ENCODE results near the gene NFU1. TPM values are rescaled to one million over a fixed set of nuclear protein-coding genes. Genes with fewer than 3 reads are reported as not detected.
A peak's percentile ranks its signal among the peaks of the same experiment; 100 is the strongest.
"Not testable (repeated sequence)": the region's sequence is repeated elsewhere in the genome, so short reads cannot be mapped to it uniquely, and the experiment has no call there.

Gene NFU1
- total RNA-seq, 2 donors from 2014 or later: 63.0 to 64.8 TPM

DNA sequence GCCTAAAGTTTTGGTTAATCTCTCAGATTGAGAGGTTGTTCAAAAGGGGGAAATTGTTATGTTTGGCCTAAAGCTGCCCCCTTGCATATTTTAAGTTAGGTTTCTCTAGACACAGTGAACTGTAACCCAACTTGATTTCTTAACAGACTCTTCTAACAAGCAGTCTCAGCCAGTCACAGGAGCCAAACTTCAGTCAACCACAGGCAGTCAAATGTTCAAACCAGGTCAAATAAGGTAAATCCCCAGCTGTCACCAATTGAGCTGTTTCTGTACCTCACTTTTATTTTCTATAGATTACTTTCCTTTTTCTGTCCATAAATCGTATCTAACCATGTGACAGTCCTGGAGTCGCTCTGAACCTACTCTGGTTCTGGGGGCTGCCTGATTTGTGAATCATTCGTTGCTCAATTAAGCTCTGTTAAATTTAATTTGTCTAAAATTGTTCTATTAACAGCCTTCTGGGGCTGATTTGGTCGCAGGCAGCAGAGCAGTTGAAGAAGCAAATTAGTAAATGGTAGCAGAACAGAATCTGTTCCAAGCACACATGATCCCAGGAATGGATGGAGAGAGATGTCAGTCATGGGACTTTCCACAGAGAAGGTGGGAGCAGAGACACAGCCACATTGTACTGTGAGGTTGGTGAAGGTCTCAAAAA, 16.4 kb upstream of the NFU1 start:
- no peak for DNase-seq
- peak in 1 of 2 donors; percentile 67 for ATAC-seq
- intact Hi-C loops (cut with DNase I): no loop called here

DNA sequence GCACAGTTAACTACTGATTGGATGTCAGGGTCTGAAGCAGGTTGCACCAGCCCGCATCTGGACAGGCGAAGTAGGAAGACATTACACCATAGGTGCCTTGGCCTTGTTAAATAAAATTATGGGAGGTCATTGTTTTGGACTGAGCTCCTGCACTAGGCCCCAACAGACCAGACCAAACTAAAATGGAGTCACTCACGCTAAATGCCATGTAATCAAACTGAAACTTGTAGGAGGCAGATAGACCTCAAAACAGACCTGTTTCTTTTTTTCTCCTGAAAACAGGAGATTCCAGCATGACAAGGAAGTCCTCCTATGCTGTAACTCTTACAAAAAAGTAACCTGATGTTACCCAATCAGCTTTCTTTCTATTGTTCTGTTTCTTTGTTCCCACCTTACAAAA, 15.5 kb upstream of the NFU1 start:
- no peak for DNase-seq
- intact Hi-C loops (cut with DNase I): no loop called here
- ATAC-seq: no peak

DNA sequence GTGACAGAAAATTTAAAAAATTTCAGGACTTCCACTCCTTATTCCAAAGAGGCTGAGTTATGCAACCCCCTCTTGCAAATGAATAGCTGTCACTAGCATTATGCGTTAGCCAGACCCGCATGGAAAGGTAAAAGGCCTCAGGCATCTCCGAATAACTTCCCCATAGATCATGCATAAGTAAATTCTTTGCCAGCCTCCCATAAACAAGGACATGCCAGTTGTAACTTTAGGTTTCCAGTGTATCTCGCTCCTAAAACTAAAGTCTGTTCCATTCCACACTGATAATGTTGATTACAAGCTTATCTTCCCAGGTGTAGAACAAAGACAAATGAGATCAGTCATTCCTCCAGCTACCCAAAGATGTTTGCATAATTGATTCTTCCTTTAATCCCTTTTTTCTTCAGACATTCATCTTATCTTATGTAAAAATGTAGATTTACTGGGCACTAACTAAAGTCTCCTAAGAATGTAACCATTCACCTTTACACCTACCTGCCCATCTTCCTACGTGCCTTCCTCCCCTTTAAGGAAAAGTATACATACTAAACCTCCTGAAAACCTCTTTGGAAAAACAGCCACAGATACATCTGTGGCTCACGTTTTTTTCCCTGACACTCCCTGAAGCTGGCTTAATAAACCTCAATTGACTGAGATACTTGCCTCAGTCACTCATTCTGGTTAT, 13.6 kb upstream of the NFU1 start:
- DNase-seq (no peak), ATAC-seq (no peak)
- intact Hi-C loops (cut with DNase I): no loop called here

GRCh38 chr2:69449906-69450305, 12.7 kb upstream of the NFU1 start:
- DNase-seq: no peak
- ATAC-seq: no peak
- intact Hi-C loops (cut with DNase I): no loop called here

GRCh38 chr2:69443673-69444072, 6.4 kb upstream of the NFU1 start:
- intact Hi-C loops (cut with DNase I); DNase-seq; ATAC-seq: not testable (repeated sequence)

DNA sequence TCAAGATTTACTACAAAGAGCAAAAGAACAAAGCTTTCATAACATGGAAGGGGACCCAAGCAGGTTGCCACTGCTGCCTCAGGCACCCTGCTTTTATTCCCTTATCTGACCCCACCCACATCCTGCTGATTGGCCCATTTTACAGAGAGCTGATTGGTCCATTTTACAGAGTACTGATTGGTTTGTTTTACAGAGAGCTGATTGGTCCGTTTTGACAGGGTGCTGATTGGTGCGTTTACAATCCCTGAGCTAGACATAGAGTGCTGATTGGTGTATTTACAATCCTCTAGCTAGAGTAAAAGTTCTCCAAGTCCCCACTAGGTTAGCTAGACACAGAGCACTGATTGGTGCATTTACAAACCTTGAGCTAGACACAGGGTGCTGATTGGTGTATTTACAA, 2.3 kb upstream of the NFU1 start:
- ATAC-seq; intact Hi-C loops (cut with DNase I); DNase-seq: not testable (repeated sequence)

DNA sequence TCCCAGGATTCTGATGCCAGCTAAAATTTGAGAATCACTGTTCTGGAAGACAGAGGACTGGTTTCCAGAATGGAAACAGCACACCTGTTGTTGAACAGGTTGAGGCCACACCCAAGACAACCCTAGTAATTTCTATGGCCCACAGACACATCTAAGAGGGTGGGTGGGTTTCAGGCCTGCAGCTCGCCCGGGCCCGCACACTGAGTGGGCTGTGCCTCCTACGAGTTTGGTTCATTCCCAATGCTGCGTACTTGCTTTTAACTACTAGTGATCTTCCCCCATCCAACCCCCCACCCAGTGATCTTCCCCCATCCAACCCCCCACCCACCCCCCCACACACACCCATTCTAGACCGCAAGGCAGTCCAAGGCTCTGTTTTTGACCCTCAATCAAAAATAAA, 1.3 kb upstream of the NFU1 start:
- ATAC-seq (no peak), DNase-seq (no peak)
- intact Hi-C loops (cut with DNase I): no loop called here

DNA sequence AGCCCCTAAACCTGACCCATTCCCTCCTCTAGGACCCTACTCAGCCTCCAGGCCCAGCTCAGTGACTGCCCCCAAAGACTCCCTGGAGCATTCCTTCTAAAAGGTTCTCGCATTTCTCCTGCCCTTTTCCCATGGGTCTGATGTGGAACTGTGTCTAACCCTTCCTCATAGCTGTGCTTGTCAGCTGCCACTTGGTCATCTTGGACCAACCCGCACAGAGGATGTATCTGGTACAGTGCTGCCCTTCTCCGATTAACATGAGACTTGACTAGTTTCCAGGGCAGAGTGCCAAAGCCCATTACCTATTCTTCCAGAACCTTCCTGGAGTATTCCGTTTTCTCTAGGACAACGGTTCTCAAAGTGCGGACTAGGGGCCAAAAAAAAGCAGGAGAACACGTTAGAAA, 518 bp upstream of the NFU1 start:
- ATAC-seq (peak; percentile 50 to 51), DNase-seq (peak; percentile 31)
- intact Hi-C loops (cut with DNase I): loop anchor here in 1 of 2 donors (2.0 kb wide), 1 partner anchor 51 kb away; the partner anchor contains the start of gene GFPT1

DNA sequence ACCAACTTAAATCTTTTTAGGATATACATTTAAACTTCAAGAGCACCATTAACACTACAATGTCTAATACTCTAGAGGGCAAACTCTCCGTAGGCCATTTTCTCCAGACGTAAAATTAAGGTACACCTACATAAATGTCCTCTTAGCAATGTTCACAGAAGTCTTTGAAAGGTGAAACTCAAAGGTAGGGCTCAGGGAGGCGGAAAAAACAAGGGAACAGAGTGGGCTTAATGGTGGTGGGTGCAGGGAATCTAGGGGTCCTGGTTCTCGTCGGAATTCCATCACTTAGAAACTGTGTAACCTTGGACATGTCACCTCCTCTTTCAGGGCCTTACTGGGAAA, 668 bp downstream of the NFU1 start:
- intact Hi-C loops (cut with DNase I): loop anchor here in 1 of 2 donors (2.0 kb wide), 1 partner anchor 50 kb away; the partner anchor contains the start of gene GFPT1
- ATAC-seq (no peak), DNase-seq (no peak)

DNA sequence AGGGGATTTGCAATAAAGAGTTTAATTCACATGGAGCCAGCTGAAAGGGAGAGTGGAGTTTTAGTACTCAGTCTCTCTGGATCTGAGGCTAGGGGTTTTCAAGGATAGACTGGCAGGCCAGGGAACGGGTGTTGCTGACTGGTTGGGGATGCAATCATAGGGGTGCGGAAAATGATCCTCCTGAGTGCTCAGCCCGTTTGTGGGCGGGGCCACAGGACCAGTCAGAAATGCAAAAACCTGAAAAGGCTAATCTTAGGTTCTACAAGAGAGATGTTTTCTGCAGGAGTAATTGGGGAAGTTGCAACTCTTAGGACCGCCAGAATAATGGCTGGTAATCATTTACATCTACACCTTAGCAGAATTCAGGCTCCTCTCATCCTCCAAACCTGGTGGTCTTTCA, 2.5 kb downstream of the NFU1 start:
- no peak for DNase-seq
- intact Hi-C loops (cut with DNase I): no loop called here

DNA sequence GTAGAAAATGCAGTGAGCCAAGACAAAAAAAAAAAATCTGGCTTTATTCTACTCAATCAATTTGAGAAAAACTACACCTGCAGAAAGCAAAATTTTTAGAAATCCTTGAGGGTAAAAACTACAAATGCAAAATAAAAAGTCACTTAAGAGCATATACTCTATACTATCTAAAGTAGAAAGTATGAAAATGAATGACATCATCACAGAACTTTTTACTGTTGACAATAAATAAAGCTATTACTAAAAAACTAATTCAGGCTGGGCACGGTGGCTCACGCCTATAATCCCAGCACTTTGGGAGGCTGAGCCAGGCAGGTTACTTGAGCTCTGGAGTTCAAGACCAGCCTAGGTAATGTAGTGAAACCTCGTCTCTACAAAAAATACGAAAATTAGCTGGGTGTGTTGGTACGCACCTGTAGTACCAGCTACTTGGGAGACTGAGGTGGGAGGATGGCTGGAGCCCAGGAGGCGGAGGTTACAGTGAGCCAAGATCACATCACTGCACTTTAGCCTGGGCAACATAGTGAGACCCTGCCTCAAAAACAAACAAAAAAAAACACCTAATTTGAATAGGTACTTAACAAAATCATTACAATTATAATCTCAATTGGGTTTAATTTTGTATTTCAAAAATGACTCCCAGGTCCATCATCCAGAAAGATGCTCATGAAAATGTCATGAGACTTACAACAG, 7.6 kb downstream of the NFU1 start:
- DNase-seq (no peak), ATAC-seq (no peak)
- intact Hi-C loops (cut with DNase I): no loop called here

More for the DNA sequence above, 2.5 kb downstream of the NFU1 start:
- no peak for ATAC-seq

DNA sequence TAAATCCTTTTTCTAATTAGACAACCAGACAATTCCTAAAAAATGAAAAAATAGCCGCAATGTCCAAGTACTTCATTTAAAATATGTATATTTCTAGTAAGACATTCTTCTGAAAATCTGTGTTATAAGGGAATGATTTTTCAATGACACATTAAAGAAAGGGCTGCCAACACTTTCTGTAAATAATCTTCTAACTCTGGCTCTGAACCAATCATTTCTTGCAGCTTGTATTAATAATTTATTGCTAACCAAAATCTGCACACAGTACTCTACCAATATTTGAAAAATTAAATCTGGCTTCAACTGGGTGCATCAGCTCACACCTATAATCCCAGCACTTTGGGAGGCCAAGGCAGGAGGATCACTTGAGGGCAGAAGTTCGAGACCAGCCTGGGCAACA, 8.3 kb downstream of the NFU1 start:
- ATAC-seq (no peak), DNase-seq (no peak)
- intact Hi-C loops (cut with DNase I): no loop called here

DNA sequence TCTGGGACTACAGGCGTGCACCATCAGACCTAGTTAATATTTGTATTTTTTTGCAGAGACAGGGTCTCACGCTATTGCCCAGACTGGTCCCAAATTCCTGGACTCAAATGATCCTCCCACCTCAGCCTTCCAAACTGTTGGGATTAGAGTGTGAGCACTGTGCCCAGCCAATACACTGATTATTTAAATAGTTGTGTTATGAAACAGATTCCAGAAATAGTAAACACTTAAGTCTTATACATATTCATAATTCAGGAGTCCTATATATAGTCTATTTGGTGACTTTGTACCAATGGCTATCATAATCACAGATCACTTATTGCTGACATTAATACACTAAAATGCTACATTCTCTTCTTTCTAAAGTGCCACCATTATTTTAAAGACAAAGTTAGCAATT, 12.8 kb downstream of the NFU1 start:
- no peak for DNase-seq
- intact Hi-C loops (cut with DNase I): no loop called here
- no peak for ATAC-seq

- intact Hi-C loops (cut with DNase I): no loop called here
- no peak for DNase-seq
- ATAC-seq: no peak
Observed at GRCh38 chr2:69422198-69422597, 15.0 kb downstream of the NFU1 start.

GRCh38 chr2:69419111-69419510, 18.1 kb downstream of the NFU1 start:
- ATAC-seq; DNase-seq; intact Hi-C loops (cut with DNase I): not testable (repeated sequence)

- ATAC-seq (no peak), DNase-seq (no peak)
- intact Hi-C loops (cut with DNase I): no loop called here
Observed at GRCh38 chr2:69416147-69416546, 21.1 kb downstream of the NFU1 start.

DNA sequence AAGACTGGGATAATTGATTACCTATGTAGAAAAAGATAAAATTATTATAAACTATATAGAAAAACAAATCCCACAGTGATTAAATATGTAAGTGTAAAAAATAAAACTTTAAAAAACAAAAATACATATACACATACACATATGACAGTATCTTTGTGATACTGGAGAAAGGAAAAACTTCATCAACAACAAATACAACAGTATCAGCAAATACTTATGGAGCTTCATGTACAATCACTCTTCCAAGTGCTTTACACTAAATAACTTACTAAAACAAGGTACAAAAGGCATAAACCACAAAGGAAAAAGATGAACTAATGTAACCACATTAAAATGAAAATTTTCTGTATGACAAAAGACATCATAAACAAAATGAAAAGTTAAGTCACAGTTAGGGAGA, 26.1 kb downstream of the NFU1 start:
- DNase-seq (no peak), ATAC-seq (no peak)
- intact Hi-C loops (cut with DNase I): no loop called here

DNA sequence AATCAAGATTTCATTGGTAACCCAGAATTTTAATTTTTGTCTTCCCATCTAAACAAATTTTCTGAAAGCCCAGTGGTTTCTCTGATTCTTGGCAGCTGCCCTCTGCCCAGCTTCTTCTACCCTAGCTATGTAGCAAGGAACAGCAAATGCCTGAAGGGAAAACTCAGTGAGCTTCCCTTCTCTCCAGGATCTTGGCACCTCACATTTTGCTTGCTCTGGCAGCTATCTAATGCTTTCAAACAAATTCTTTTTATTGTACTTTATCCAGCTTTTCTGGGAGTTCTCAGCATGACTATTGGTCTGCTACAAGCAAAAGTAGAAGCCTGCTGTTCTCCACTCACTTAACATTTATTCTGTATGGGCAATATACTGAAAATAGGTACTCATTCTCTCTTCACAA, 31.9 kb downstream of the NFU1 start:
- DNase-seq (no peak), ATAC-seq (no peak)
- intact Hi-C loops (cut with DNase I): no loop called here

GRCh38 chr2:69400121-69400520, 37.1 kb downstream of the NFU1 start:
- no peak for ATAC-seq
- DNase-seq: no peak
- intact Hi-C loops (cut with DNase I): no loop called here

GRCh38 chr2:69397234-69397633, 40.0 kb downstream of the NFU1 start:
- ATAC-seq (peak in 1 of 2 donors; percentile 33), DNase-seq (no peak)
- intact Hi-C loops (cut with DNase I): no loop called here
